H1 (cell line): ENCODE measurements around the gene VAMP4. TPM values are rescaled to one million over a fixed set of nuclear protein-coding genes. Genes with fewer than 3 reads are reported as not detected.

ENCODE experiments used
- NANOG ChIP-seq: IDR thresholded peaks from 2 replicates; pipeline ENCODE4 v1.6.1; 2011; ENCODE audit warnings: low read length, low read depth, mild to moderate bottlenecking, inconsistent platforms; ENCODE audit not compliant: insufficient read depth, poor library complexity, severe bottlenecking
- polyA plus RNA-seq, 7 experiments: library from polyadenylated mRNA; depleted of rRNA in 3 of 7; stranded (reverse) in 5 of 7; unstranded in 2 of 7; fragments of >200 nt in 5 of 7; fragments of 200-250 nt in 2 of 7; gene quantifications; 1 replicate in 5 of 7; 2 replicates in 1 of 7; 4 replicates in 1 of 7; pipeline versions ENCODE4 v1.2.1 to v1.2.3, GENCODE V29; 2011 to 2013; ENCODE audit warnings: missing spikeins in 2 of 7, mixed read lengths in 2 of 7
- total RNA-seq: library from RNA; stranded (reverse); fragmentation: NEBNext Ultra II Directional; extraction: Animal tissue kit (Norgen Biotek cat#: 25700); gene quantifications from 2 replicates; pipeline ENCODE4 v1.2.1, GENCODE V29; 2021

The VAMP4 gene
- total and polyA plus RNA-seq, 2 of the 8 experiments (the other 6 are each of a cell fraction or from before 2014, with no cell fraction given) = 1.6 to 13.9 TPM

- no peak for TF ChIP-seq NANOG
- TF ChIP-seq, all 59 proteins: peak for 0
Observed at GRCh38 chr1:171654201-171654941, 87.5 kb downstream of the VAMP4 start (continued).
